GM21737 (cell line): Measurements from ENCODE around the gene BMP3.

Experiments
- ATAC-seq: cut with Tn5 transposase; IDR thresholded peaks from one replicate; pipeline ENCODE4 v1.9.1; 2021; ENCODE audit warnings: mild to moderate bottlenecking, moderate library complexity; ENCODE audit not compliant: unreplicated experiment

Gene BMP3

GRCh38 chr4:81102107-81102506 is 71.6 kb downstream of the BMP3 start:
- no peak for ATAC-seq

GRCh38 chr4:81106150-81106549 is 75.6 kb downstream of the BMP3 start:
- no peak for ATAC-seq
